HepG2 (cell line): ENCODE measurements around the gene VPS13C. TPM values are rescaled to one million over a fixed set of nuclear protein-coding genes. Genes with fewer than 3 reads are reported as not detected.

ENCODE experiments used
- ATAC-seq: fragments of 200-7000 bp; cut with Tn5 transposase; 3 replicates; pipeline ENCODE4 v1.9.1; 2020; ENCODE audit warnings: mild to moderate bottlenecking, moderate library complexity
- BruUV-seq: library from RNA; stranded (reverse); fragments of 400-500 nt; replicated peaks from 2 replicates; lab custom pipeline; 2021; lab: Mats Ljungman, UMichigan
- CTCF ChIA-PET: fragments of 300-600 bp; formaldehyde crosslinking; extraction: SDS; loops from one replicate; lab custom pipeline; 2021; ENCODE audit warnings: low total read pairs, inconsistent platforms, low intra/inter-chr PET ratio; lab: Yijun Ruan, JAX
- POLR2A ChIA-PET: fragments of 350-600 bp; sonication (Branson Sonifier 250); formaldehyde crosslinking; loops from one replicate; lab custom pipeline; 2020; ENCODE audit warnings: antibody characterized with exemption, inconsistent platforms; lab: Yijun Ruan, JAX
- DNase-seq: peaks from one replicate; pipeline ENCODE4 v3.0.0-alpha.2; 2015; ENCODE audit warnings: low spot score
- FAIRE-seq: peaks from 3 replicates; lab custom pipeline; 2011; peaks lifted over from hg19 to GRCh38; lab: Jason Lieb, UNC
- H2AFZ ChIP-seq: one replicate; pipeline ENCODE4 v1.6.1; 2011; ENCODE audit warnings: low read length, inconsistent platforms
- H3K27ac ChIP-seq: fragments of 300-600 bp; 3 replicates; pipeline ENCODE4 v1.8.0; 2011; ENCODE audit warnings: mixed run types, mild to moderate bottlenecking, mixed read lengths, low read length, inconsistent platforms; ENCODE audit not compliant: insufficient read depth; ENCODE audit errors: extremely low read length
- H3K27me3 ChIP-seq, 2 experiments: fragments of 200-600 bp in 1 of 2; 2 replicates in 1 of 2; 3 replicates in 1 of 2; pipeline versions ENCODE4 v1.6.0 to v1.8.0; 2011; ENCODE audit warnings: low read length in 2 of 2, mild to moderate bottlenecking in 2 of 2, moderate library complexity in 2 of 2, inconsistent platforms in 1 of 2; ENCODE audit not compliant: insufficient read depth in 2 of 2, control insufficient read depth in 1 of 2
- H3K36me3 ChIP-seq, 2 experiments: fragments of 200-600 bp in 1 of 2; replicated peaks in 1 of 2; 2 replicates in 1 of 2; 3 replicates in 1 of 2; pipeline versions ENCODE4 v1.5.1 to v1.8.0; 2011; ENCODE audit warnings: low read length in 2 of 2, inconsistent platforms in 1 of 2; ENCODE audit not compliant: insufficient read depth in 2 of 2, control insufficient read depth in 1 of 2
- H3K4me1 ChIP-seq: 2 replicates; pipeline ENCODE4 v1.5.1; 2012; ENCODE audit warnings: low read length, inconsistent platforms; ENCODE audit not compliant: insufficient read depth
- H3K4me2 ChIP-seq: 2 replicates; pipeline ENCODE4 v1.6.0; 2011; ENCODE audit warnings: low read depth, low read length, inconsistent platforms
- H3K4me3 ChIP-seq, 3 experiments: fragments of 200-600 bp in 1 of 3; sonication (generic), shearing (Covaris generic) in 1 of 3; replicated peaks in 1 of 3; 2 replicates each; pipeline ENCODE4 v1.5.1; 2011 to 2016; ENCODE audit warnings: low read length in 3 of 3, inconsistent platforms in 2 of 3, low read depth in 2 of 3, mild to moderate bottlenecking in 2 of 3, control low read depth in 1 of 3, mixed read lengths in 1 of 3; ENCODE audit not compliant: insufficient read depth in 1 of 3
- H3K79me2 ChIP-seq: one replicate; pipeline ENCODE4 v1.6.1; 2011; ENCODE audit warnings: low read length, inconsistent platforms; ENCODE audit not compliant: insufficient read depth
- H3K9ac ChIP-seq: 2 replicates; pipeline ENCODE4 v1.6.0; 2011; ENCODE audit warnings: mild to moderate bottlenecking, low read depth, low read length, inconsistent platforms; ENCODE audit not compliant: insufficient read depth
- H3K9me3 ChIP-seq: 2 replicates; pipeline ENCODE4 v1.5.1; 2012; ENCODE audit warnings: mild to moderate bottlenecking, low read length
- H4K20me1 ChIP-seq: 2 replicates; pipeline ENCODE4 v1.6.0; 2011; ENCODE audit warnings: inconsistent platforms, mild to moderate bottlenecking, low read length, moderate library complexity; ENCODE audit not compliant: insufficient read depth
- CEBPG ChIP-seq: IDR thresholded peaks from 2 replicates; pipeline ENCODE4 v1.6.1; 2016
- DPF2 ChIP-seq: sonication (generic); formaldehyde crosslinking; IDR thresholded peaks from 2 replicates; pipeline ENCODE4 v1.4.0; 2020; ENCODE audit warnings: mild to moderate bottlenecking, low read depth, missing genetic modification reagents, borderline replicate concordance
- ETV5 ChIP-seq: IDR thresholded peaks from 2 replicates; pipeline ENCODE4 v1.6.1; 2018; ENCODE audit warnings: missing biosample characterization, missing genetic modification reagents, inconsistent platforms, borderline replicate concordance
- HNRNPLL ChIP-seq: fragments of 200-400 bp; formaldehyde crosslinking; IDR thresholded peaks from 2 replicates; pipeline ENCODE4 v1.6.1; 2017; ENCODE audit warnings: mild to moderate bottlenecking, low read depth, low read length; ENCODE audit not compliant: poor library complexity, severe bottlenecking
- HOXA7 ChIP-seq: sonication (generic); formaldehyde crosslinking; IDR thresholded peaks from 2 replicates; pipeline ENCODE4 v1.8.1; 2022; ENCODE audit warnings: mild to moderate bottlenecking, missing genetic modification reagents, moderate library complexity
- MLLT10 ChIP-seq: sonication (generic); formaldehyde crosslinking; IDR thresholded peaks from 2 replicates; pipeline ENCODE4 v1.4.0; 2020; ENCODE audit warnings: missing genetic modification reagents
- POLR2AphosphoS2 ChIP-seq: IDR thresholded peaks from 2 replicates; pipeline ENCODE4 v1.6.1; 2011; ENCODE audit warnings: low read depth, low read length, improper control_type of control experiment
- TAF15 ChIP-seq: fragments of 200-400 bp; formaldehyde crosslinking; IDR thresholded peaks from one replicate; pipeline ENCODE4 v1.6.1; 2018; ENCODE audit warnings: mild to moderate bottlenecking, low read depth, low read length; ENCODE audit not compliant: poor library complexity, severe bottlenecking
- XBP1 ChIP-seq: sonication (generic); formaldehyde crosslinking; IDR thresholded peaks from 2 replicates; pipeline ENCODE4 v1.5.0; 2020; ENCODE audit warnings: missing genetic modification reagents
- ZC3H4 ChIP-seq: sonication (generic); formaldehyde crosslinking; IDR thresholded peaks from 2 replicates; pipeline ENCODE4 v1.4.0; 2020; ENCODE audit warnings: missing genetic modification reagents, borderline replicate concordance
- ZNF256 ChIP-seq: sonication (generic); formaldehyde crosslinking; conservative IDR thresholded peaks from 2 replicates; pipeline ENCODE4 v1.4.0; 2020; ENCODE audit warnings: missing genetic modification reagents
- ZNF574 ChIP-seq: sonication (generic); formaldehyde crosslinking; IDR thresholded peaks from 2 replicates; pipeline ENCODE4 v1.4.0; 2020; ENCODE audit warnings: missing genetic modification reagents
- ZUFSP ChIP-seq: sonication (generic); formaldehyde crosslinking; IDR thresholded peaks from 2 replicates; pipeline ENCODE4 v1.9.0; 2021; ENCODE audit warnings: missing genetic modification reagents, mild to moderate bottlenecking, borderline replicate concordance
- WGBS: methylation state at CpG from one replicate; pipeline ENCODE4 v1.1.6; 2017; ENCODE audit warnings: low lambda C conversion rate; 5-methylcytosine and 5-hydroxymethylcytosine counted together
- in situ Hi-C: cut with HindIII; loops from 2 replicates; pipeline ENCODE4 v1.10.0; 2017; ENCODE audit warnings: low pct_unique_long_range_greater_than_20kb; ENCODE audit not compliant: extremely low pct_ligation_motif_present
- intact Hi-C: fragments of 100-400 bp; cut with micrococcal nuclease; formaldehyde crosslinking; loops from one replicate; pipeline ENCODE4 v1.10.0; 2022; ENCODE audit not compliant: unreplicated experiment
- polyA plus RNA-seq, 8 experiments: library from polyadenylated mRNA; depleted of rRNA in 3 of 8; stranded (reverse) in 7 of 8; unstranded in 1 of 8; fragments of >200 nt; fragmentation: Illumina TruSeq in 4 of 8; extraction: Trizol in 4 of 8; gene quantifications; 2 replicates each; pipeline versions ENCODE4 v1.2.1 to v1.2.3, GENCODE V29; 2011 to 2016; ENCODE audit warnings: low read depth in 4 of 8, missing spikeins in 1 of 8, mixed read lengths in 1 of 8; ENCODE audit not compliant: insufficient read depth in 1 of 8
- total RNA-seq, 5 experiments: library from RNA; depleted of rRNA; stranded (reverse); fragments of >200 nt; fragmentation: Illumina TruSeq; extraction: Trizol; gene quantifications; 2 replicates each; pipeline ENCODE4 v1.2.3, GENCODE V29; 2016; ENCODE audit warnings: low read depth in 1 of 5

The VPS13C gene
- total and polyA plus RNA-seq, 2 of the 13 experiments (the other 11 are each of a cell fraction or from before 2014, with no cell fraction given): 10.9 to 26.8 TPM

GRCh38 chr15:61812476-61812875, 247.8 kb downstream of the VPS13C start:
- 4% methylated on average over 6 of the region's 6 CpGs for whole genome bisulfite sequencing

GRCh38 chr15:61811952-61812351, 248.3 kb downstream of the VPS13C start:
- ChIA-PET POLR2A (no interaction called here), CTCF (no interaction called here)
- H4K20me1 ChIP-seq: no peaks in the 10 kb centered on the region
- intact Hi-C loops (no loop called here), in situ Hi-C loops (no loop called here)
- no peak overlapping the region for H3K9ac ChIP-seq
- ATAC-seq (no peak), FAIRE-seq (no peak), DNase-seq (no peak)
- H3K36me3 ChIP-seq: no peaks in the 10 kb centered on the region
- peaks cover 0 to 38% of the 10 kb centered on the region in 2 experiments; a peak in 3 of 5 replicates for H3K27me3 ChIP-seq
- no peak overlapping the region for H3K27ac ChIP-seq
- H2AFZ ChIP-seq: no peak overlapping the region
- H3K4me1 ChIP-seq: peaks cover 10% of the 10 kb centered on the region; the same call in 1 of the 2 replicates
- no peaks in the 10 kb centered on the region for H3K79me2 ChIP-seq
- no peak overlapping the region for H3K4me3 ChIP-seq
- H3K4me2 ChIP-seq: no peak overlapping the region
- no peaks in the 10 kb centered on the region for H3K9me3 ChIP-seq
- BruUV-seq: no TSS peak
- WGBS: 19% methylated on average over 4 of the region's 8 CpGs
- TF ChIP-seq MLLT10 (CRISPR knock-in tag) (no peak), XBP1 (CRISPR knock-in tag) (no peak), TAF15 (no peak), ETV5 (no peak), ZC3H4 (CRISPR knock-in tag) (no peak), HNRNPLL (no peak), HOXA7 (no peak), ZNF574 (CRISPR knock-in tag) (no peak), ZNF256 (no peak), CEBPG (CRISPR knock-in tag) (no peak), DPF2 (CRISPR knock-in tag) (no peak)

More at GRCh38 chr15:61812476-61812875, 247.8 kb downstream of the VPS13C start:
- TF ChIP-seq ZUFSP (CRISPR knock-in tag) (no peak), POLR2AphosphoS2 (no peak)
- H3K27ac ChIP-seq: no peak overlapping the region
- intact Hi-C loops (no loop called here), in situ Hi-C loops (no loop called here)
- no peak overlapping the region for H3K9ac ChIP-seq
- H3K4me1 ChIP-seq: peaks cover 10% of the 10 kb centered on the region; the same call in 1 of the 2 replicates
- POLR2A ChIA-PET: no interaction called here
- no peak overlapping the region for H3K4me3 ChIP-seq
- DNase-seq (no peak), ATAC-seq (no peak), FAIRE-seq (no peak)
- no peaks in the 10 kb centered on the region for H3K36me3 ChIP-seq
- no TSS peak for BruUV-seq
- no peaks in the 10 kb centered on the region for H4K20me1 ChIP-seq
- no peak overlapping the region for H3K4me2 ChIP-seq
- H3K79me2 ChIP-seq: no peaks in the 10 kb centered on the region
- H3K9me3 ChIP-seq: no peaks in the 10 kb centered on the region
- peaks cover 0 to 39% of the 10 kb centered on the region in 2 experiments; a peak in 3 of 5 replicates for H3K27me3 ChIP-seq
- CTCF ChIA-PET: no interaction called here
- no peak overlapping the region for H2AFZ ChIP-seq
